K562 (cell line): Measurements from ENCODE around the gene NUDT22. TPM values are rescaled to one million over a fixed set of nuclear protein-coding genes. Genes with fewer than 3 reads are reported as not detected.

Experiments
- ERF ChIP-seq: fragments of 450-650 bp; formaldehyde crosslinking; IDR thresholded peaks from 2 replicates; pipeline ENCODE4 v1.4.0; 2020; ENCODE audit warnings: mild to moderate bottlenecking, mixed read lengths
- MEF2A ChIP-seq: IDR thresholded peaks from 2 replicates; pipeline ENCODE4 v1.6.1; 2011; ENCODE audit warnings: low read depth, mild to moderate bottlenecking, low read length, moderate library complexity; ENCODE audit not compliant: control insufficient read depth
- NRF1 ChIP-seq, 2 experiments: fragments of 450-650 bp; IDR thresholded peaks in 1 of 2; conservative IDR thresholded peaks in 1 of 2; 2 replicates each; pipeline ENCODE4 v1.6.1; 2014; ENCODE audit warnings: mild to moderate bottlenecking in 2 of 2
- PRMT5 ChIP-seq: sonication (generic); formaldehyde crosslinking; IDR thresholded peaks from 2 replicates; pipeline ENCODE4 v1.5.0; 2020; ENCODE audit warnings: missing genetic modification reagents
- RAD51 ChIP-seq: fragments of 450-650 bp; IDR thresholded peaks from 2 replicates; pipeline ENCODE4 v1.7.1; 2016; ENCODE audit warnings: low read depth, mild to moderate bottlenecking, borderline replicate concordance
- SREBF2 ChIP-seq: sonication (generic); formaldehyde crosslinking; IDR thresholded peaks from 2 replicates; pipeline ENCODE4 v1.4.0; 2020; ENCODE audit warnings: mild to moderate bottlenecking, missing genetic modification reagents
- SUPT5H ChIP-seq: fragments of 450-650 bp; IDR thresholded peaks from 2 replicates; pipeline ENCODE4 v1.6.1; 2016
- ZNF584 ChIP-seq: fragments of 200-800 bp; sonication (Bioruptor generic); IDR thresholded peaks from 2 replicates; pipeline ENCODE4 v1.6.1; 2016; ENCODE audit warnings: low read depth, mild to moderate bottlenecking, missing genetic modification characterization, missing compliant biosample characterization
- ZNF717 ChIP-seq: fragments of 250-450 bp; sonication (Bioruptor Pico); IDR thresholded peaks from 2 replicates; pipeline ENCODE4 v1.5.0; 2021
- polyA plus RNA-seq, 8 experiments: library from polyadenylated mRNA; depleted of rRNA in 4 of 8; stranded (reverse) in 5 of 8; unstranded in 3 of 8; fragments of >200 nt; fragmentation: Nextera tagmentation in 2 of 8; fragmentation: Illumina TruSeq in 1 of 8; extraction: Ambion mirVana in 2 of 8; extraction: Trizol in 1 of 8; gene quantifications; 2 replicates each; pipeline versions ENCODE4 v1.2.1 to v1.2.3, GENCODE V29; 2011 to 2014; ENCODE audit warnings: inconsistent platforms in 1 of 8, missing spikeins in 1 of 8
- total RNA-seq, 7 experiments: library from RNA; depleted of rRNA in 6 of 7; stranded (reverse); fragments of >200 nt in 6 of 7; fragmentation: Illumina TruSeq in 2 of 7; extraction: Trizol in 2 of 7; gene quantifications; 2 replicates each; pipeline versions ENCODE4 v1.2.1 to v1.2.3, GENCODE V29; 2011 to 2021; ENCODE audit warnings: low replicate concordance in 1 of 7
- TF ChIP-seq, protein P1 (sequence below): fragments of 200-600 bp; sonication (generic); IDR thresholded peaks from one replicate; pipeline ENCODE4 v1.6.1; 2012; ENCODE audit warnings: mild to moderate bottlenecking, low read depth, low read length, inconsistent platforms
- TF ChIP-seq, protein P2 (sequence below): fragments of 450-650 bp; formaldehyde crosslinking; IDR thresholded peaks from 2 replicates; pipeline ENCODE4 v1.4.0; 2022; ENCODE audit warnings: missing genetic modification characterization
- TF ChIP-seq, protein P3 (sequence below): fragments of 450-650 bp; IDR thresholded peaks from 2 replicates; pipeline ENCODE4 v1.6.1; 2016; ENCODE audit warnings: antibody characterized with exemption

Gene NUDT22
- total and polyA plus RNA-seq, 9 of the 15 experiments (the other 6 are each of a cell fraction or from before 2014, with no cell fraction given): 6.3 to 92.6 (median 37.4) TPM

DNA sequence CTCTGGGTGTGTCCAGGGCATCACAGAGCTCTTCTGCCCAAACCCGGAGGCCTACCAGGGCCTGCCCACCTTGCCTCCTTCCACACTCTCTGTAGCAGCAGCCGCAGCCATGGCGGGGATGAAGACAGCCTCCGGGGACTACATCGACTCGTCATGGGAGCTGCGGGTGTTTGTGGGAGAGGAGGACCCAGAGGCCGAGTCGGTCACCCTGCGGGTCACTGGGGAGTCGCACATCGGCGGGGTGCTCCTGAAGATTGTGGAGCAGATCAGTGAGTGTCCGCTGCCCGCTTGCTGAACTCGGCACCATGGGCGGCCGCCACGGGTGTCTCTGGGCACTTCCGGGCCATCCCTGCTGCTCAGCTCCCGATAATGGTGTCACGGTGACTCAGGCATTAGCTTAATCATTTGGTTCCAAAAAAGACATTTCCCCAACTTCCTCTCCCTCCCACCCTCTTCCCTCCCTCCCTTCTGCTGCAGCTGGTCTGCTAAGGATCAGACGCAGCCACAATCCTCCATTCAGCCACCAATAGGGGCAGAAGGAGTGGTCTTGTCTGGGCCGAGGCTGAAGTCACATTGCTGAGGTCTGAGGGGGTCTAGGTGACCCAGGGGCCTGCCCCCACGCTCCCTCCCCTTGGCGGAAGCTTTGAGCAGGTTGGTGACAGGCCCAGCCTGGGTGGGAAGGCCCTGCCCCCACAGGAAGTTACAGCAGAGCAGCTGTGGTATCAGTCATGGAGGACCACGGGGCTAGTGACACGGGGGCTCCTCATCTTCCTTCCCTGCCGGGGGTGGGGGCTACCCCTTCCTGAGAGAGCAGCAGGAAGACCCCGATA is 18.6 kb upstream of the NUDT22 start (continued):
- TF ChIP-seq, protein P1, sequence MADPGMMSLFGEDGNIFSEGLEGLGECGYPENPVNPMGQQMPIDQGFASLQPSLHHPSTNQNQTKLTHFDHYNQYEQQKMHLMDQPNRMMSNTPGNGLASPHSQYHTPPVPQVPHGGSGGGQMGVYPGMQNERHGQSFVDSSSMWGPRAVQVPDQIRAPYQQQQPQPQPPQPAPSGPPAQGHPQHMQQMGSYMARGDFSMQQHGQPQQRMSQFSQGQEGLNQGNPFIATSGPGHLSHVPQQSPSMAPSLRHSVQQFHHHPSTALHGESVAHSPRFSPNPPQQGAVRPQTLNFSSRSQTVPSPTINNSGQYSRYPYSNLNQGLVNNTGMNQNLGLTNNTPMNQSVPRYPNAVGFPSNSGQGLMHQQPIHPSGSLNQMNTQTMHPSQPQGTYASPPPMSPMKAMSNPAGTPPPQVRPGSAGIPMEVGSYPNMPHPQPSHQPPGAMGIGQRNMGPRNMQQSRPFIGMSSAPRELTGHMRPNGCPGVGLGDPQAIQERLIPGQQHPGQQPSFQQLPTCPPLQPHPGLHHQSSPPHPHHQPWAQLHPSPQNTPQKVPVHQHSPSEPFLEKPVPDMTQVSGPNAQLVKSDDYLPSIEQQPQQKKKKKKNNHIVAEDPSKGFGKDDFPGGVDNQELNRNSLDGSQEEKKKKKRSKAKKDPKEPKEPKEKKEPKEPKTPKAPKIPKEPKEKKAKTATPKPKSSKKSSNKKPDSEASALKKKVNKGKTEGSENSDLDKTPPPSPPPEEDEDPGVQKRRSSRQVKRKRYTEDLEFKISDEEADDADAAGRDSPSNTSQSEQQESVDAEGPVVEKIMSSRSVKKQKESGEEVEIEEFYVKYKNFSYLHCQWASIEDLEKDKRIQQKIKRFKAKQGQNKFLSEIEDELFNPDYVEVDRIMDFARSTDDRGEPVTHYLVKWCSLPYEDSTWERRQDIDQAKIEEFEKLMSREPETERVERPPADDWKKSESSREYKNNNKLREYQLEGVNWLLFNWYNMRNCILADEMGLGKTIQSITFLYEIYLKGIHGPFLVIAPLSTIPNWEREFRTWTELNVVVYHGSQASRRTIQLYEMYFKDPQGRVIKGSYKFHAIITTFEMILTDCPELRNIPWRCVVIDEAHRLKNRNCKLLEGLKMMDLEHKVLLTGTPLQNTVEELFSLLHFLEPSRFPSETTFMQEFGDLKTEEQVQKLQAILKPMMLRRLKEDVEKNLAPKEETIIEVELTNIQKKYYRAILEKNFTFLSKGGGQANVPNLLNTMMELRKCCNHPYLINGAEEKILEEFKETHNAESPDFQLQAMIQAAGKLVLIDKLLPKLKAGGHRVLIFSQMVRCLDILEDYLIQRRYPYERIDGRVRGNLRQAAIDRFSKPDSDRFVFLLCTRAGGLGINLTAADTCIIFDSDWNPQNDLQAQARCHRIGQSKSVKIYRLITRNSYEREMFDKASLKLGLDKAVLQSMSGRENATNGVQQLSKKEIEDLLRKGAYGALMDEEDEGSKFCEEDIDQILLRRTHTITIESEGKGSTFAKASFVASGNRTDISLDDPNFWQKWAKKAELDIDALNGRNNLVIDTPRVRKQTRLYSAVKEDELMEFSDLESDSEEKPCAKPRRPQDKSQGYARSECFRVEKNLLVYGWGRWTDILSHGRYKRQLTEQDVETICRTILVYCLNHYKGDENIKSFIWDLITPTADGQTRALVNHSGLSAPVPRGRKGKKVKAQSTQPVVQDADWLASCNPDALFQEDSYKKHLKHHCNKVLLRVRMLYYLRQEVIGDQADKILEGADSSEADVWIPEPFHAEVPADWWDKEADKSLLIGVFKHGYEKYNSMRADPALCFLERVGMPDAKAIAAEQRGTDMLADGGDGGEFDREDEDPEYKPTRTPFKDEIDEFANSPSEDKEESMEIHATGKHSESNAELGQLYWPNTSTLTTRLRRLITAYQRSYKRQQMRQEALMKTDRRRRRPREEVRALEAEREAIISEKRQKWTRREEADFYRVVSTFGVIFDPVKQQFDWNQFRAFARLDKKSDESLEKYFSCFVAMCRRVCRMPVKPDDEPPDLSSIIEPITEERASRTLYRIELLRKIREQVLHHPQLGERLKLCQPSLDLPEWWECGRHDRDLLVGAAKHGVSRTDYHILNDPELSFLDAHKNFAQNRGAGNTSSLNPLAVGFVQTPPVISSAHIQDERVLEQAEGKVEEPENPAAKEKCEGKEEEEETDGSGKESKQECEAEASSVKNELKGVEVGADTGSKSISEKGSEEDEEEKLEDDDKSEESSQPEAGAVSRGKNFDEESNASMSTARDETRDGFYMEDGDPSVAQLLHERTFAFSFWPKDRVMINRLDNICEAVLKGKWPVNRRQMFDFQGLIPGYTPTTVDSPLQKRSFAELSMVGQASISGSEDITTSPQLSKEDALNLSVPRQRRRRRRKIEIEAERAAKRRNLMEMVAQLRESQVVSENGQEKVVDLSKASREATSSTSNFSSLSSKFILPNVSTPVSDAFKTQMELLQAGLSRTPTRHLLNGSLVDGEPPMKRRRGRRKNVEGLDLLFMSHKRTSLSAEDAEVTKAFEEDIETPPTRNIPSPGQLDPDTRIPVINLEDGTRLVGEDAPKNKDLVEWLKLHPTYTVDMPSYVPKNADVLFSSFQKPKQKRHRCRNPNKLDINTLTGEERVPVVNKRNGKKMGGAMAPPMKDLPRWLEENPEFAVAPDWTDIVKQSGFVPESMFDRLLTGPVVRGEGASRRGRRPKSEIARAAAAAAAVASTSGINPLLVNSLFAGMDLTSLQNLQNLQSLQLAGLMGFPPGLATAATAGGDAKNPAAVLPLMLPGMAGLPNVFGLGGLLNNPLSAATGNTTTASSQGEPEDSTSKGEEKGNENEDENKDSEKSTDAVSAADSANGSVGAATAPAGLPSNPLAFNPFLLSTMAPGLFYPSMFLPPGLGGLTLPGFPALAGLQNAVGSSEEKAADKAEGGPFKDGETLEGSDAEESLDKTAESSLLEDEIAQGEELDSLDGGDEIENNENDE: no peak
- TF ChIP-seq NRF1 (conservative IDR thresholded peaks at IDR 0.05 in 1 of 2, IDR thresholded peaks at IDR 0.05 in 1 of 2): peak; percentile 29 to 46; a peak in 3 of 4 replicates
- peak; percentile 27; the same call in 1 of the 2 replicates for TF ChIP-seq RAD51
- TF ChIP-seq MEF2A: peak; percentile 17; the same call in 1 of the 2 replicates
- TF ChIP-seq, protein P2, sequence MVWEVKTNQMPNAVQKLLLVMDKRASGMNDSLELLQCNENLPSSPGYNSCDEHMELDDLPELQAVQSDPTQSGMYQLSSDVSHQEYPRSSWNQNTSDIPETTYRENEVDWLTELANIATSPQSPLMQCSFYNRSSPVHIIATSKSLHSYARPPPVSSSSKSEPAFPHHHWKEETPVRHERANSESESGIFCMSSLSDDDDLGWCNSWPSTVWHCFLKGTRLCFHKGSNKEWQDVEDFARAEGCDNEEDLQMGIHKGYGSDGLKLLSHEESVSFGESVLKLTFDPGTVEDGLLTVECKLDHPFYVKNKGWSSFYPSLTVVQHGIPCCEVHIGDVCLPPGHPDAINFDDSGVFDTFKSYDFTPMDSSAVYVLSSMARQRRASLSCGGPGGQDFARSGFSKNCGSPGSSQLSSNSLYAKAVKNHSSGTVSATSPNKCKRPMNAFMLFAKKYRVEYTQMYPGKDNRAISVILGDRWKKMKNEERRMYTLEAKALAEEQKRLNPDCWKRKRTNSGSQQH: peak; percentile 45
- no peak for TF ChIP-seq ZNF717
- TF ChIP-seq SUPT5H: peak; percentile 78
- TF ChIP-seq ZNF584 (CRISPR knock-in tag): 0 out of 2 replicates have a peak, but pooled peaks have one; percentile 29
- peak; percentile 75 for TF ChIP-seq ERF (CRISPR knock-in tag)
- no peak for TF ChIP-seq SREBF2 (CRISPR knock-in tag)
- no peak for TF ChIP-seq PRMT5 (CRISPR knock-in tag)
- TF ChIP-seq, protein P3, sequence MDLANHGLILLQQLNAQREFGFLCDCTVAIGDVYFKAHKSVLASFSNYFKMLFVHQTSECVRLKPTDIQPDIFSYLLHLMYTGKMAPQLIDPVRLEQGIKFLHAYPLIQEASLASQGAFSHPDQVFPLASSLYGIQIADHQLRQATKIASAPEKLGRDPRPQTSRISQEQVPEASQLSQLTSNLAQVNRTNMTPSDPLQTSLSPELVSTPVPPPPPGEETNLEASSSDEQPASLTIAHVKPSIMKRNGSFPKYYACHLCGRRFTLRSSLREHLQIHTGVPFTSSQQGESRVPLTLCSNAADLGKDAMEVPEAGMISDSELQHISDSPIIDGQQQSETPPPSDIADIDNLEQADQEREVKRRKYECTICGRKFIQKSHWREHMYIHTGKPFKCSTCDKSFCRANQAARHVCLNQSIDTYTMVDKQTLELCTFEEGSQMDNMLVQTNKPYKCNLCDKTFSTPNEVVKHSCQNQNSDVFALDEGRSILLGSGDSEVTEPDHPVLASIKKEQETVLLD: peak; percentile 39; the same call in 1 of the 2 replicates
